HG03103 (cell line): ENCODE measurements around the gene ANKRD17.
A peak's percentile ranks its signal among the peaks of the same experiment; 100 is the strongest.

ENCODE experiments used
- ATAC-seq: cut with Tn5 transposase; IDR thresholded peaks from one replicate; pipeline ENCODE4 v1.9.1; 2021; ENCODE audit warnings: low read depth; ENCODE audit not compliant: unreplicated experiment

Gene ANKRD17

DNA sequence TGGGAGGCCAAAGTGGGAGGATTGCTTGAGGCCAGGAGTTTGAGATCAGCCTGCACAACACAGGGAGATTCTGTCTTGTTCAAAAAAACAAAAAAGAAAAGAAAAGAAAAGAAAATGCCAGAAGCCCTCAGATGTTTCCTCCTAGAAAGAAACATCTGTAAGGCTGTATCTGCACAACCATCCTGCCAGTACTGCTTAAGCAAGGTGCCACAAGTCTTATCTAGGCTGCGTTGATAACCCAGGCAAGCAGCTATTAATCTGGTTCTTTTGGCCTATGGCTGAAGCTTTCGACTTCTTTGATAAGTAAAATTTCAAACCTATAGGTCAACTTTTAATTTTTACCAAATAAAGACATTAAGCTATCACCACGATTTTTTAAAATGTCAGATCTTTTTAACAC lies 192.2 kb downstream of the ANKRD17 start:
- no peak for ATAC-seq

DNA sequence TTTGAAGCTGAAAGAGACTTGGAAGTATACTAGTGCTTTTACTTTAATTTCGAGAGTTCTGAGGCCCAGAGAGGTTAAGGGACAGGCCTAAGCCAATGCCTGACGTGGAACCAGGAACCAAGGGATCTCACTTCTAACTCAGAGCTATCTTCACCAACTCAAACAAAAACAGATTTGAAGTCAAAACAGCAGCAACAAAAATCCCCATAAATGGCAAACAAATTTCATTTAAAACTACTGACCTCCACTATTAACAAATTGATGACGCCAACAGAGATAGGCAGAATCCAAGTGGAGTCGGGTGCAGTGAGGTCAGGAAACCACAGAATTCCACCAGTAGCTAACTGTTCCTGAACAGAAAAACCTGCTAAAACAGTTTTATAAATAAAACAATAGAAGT lies 194.1 kb downstream of the ANKRD17 start:
- no peak for ATAC-seq

- ATAC-seq, result peak; percentile 90
Observed at GRCh38 chr4:73055241-73055897, 203.2 kb downstream of the ANKRD17 start.

DNA sequence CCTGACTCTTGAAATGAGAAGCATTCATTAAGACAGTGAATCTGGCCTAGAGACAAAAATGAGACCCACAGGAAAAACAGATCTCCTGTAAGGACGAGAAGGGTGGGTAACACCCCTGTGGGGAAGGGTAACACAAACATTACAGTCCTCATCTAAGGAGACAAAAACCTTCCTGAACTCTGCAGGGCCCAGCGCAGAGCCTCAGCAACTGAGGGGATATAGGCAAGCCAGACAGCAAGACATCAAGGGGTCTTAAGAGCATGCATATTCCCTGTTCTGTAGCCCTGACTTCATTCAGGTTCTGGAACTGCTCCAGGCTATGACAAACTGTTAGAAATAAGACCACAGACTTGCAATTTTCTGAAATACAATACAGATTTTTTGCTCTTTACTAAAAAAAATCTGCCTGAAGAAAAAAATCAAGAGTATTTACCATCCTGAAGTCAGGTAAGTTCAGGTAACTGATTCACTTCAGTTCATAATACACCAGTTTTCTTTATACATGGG lies 204.6 kb downstream of the ANKRD17 start:
- no peak for ATAC-seq

- no peak for ATAC-seq
Observed at GRCh38 chr4:73053076-73053475, 205.5 kb downstream of the ANKRD17 start.

DNA sequence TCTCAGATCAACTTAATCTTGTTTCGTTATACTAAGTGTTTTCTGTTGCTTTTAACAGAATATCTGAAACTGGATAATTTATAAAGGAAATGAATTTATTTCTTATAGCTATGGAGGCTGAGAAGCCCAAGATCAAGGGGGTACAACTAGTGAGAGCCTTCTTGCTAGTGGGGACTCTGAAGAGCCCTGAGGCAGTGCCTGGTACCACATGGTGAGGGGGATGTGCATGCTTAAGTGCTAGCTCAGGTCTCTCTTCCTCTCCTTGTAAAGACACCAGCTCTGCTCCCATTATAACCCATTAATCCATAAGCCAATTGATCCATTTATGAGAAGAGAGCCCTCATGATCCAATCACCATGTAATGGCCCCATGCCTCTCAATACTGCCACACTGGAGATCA lies 207.0 kb downstream of the ANKRD17 start:
- ATAC-seq, result no peak

DNA sequence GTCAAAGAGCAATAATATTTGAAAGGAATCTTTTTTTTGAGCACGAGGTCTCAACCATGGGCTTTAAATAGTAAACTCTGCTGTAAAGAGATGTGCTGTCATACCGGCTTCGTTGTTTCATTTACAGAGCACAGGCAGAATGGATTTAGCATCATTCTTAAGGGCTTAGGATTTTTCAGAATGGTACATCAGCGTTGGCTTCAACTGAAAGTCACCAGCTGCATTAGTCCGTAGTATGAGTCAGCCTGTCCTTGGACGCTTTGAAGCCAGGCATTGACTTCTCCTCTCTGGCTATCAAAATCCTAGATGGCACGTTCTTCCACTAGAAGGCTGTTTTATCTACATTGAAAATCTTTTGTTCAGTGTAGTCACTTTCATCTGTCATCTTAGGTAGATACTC lies 212.7 kb downstream of the ANKRD17 start:
- ATAC-seq, result no peak

DNA sequence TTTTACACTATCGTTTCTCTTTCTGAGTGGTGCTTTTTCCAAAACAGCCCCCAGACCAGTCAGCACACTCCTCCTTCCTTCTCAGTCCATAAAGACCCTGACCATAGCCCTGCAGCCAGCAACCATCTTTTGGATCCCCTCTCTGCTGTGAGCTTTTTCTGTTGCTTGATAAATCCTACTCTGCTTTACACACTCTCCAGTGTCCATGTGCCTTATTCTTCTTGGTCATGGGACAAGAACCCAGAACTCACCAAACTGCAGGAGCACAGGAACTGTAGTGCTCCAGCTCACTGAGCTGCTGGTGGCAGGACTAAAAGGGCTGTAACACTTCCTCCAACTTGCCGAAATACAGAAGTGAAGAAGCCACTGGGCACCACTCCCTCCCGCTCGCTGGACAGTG lies 221.5 kb downstream of the ANKRD17 start:
- ATAC-seq, result no peak

- ATAC-seq, result no peak
Observed at GRCh38 chr4:73036123-73036522, 222.5 kb downstream of the ANKRD17 start.

- no peak for ATAC-seq
Observed at GRCh38 chr4:73034896-73035295, 223.7 kb downstream of the ANKRD17 start.

DNA sequence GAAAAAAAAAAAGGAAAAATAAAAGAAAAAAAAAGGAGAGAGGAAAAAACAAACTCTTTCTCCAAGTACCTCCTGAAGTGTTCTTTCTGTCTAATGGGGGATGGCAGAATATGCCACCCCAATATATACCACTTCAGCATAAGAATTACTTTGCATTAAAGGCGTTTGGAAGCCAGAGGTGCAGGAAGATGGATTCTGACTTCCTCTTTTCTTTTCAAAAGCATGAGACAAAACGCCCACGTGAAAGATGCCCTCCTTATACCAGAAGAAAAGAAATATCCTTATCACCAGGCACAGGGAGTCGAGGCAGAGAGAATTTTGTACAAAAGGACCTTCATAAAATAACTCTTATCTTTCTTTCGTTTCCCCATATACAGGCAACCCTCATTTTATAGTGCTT lies 230.0 kb downstream of the ANKRD17 start:
- no peak for ATAC-seq
